Measurements from ENCODE around the gene SPAG7. TPM values are rescaled to one million over a fixed set of nuclear protein-coding genes. Genes with fewer than 3 reads are reported as not detected.
A peak's percentile ranks its signal among the peaks of the same experiment; 100 is the strongest.

Gene SPAG7
- total RNA-seq, 1 experiment from 2014 or later: 32.3 TPM

- in situ Hi-C loops (cut with HindIII; ENCODE audit: low sequenced_read_pairs): no loop called here
- no peak for DNase-seq (ENCODE audit: low spot score)
These were observed 12.5 kb downstream of the SPAG7 start for GRCh38 chr17:4955091-4955490.

GRCh38 chr17:4953451-4953961 lies 14.1 kb downstream of the SPAG7 start:
- DNase-seq (ENCODE audit: low spot score): no peak
- in situ Hi-C loops (cut with HindIII; ENCODE audit: low sequenced_read_pairs): no loop called here

DNA sequence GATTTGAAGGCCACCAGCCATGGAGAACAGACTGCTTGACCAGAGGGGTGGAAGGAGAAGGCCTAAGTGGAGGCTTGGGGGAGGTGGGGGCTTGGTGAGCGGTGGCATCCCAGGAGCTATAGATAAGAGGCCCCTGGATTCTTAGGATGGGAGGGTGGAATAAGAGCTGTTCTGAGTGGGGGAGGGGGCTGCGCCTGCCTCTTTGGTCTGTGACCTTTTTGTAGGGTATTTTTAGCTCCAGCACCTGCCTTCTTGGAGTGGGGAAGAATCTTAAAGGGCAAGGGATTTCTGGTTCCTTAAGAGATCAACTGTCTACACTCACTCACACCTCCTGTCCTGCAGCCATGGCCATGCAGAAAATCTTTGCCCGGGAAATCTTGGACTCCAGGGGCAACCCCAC lies 16.1 kb downstream of the SPAG7 start:
- in situ Hi-C loops (cut with HindIII; ENCODE audit: low sequenced_read_pairs): no loop called here
- DNase-seq (ENCODE audit: low spot score): peak; percentile 32

- DNase-seq (ENCODE audit: low spot score): peak; percentile 27
- in situ Hi-C loops (cut with HindIII; ENCODE audit: low sequenced_read_pairs): no loop called here
These were observed 16.8 kb downstream of the SPAG7 start, which contains the start of gene ENO3 for GRCh38 chr17:4950746-4951204. Gene ENO3, plus strand, starts transcription at chr17:4951119. Its CDS starts 711 bp downstream, at chr17:4951830.

GRCh38 chr17:4950075-4950745 lies 17.4 kb downstream of the SPAG7 start:
- in situ Hi-C loops (cut with HindIII; ENCODE audit: low sequenced_read_pairs): no loop called here
- peak; percentile 25 for DNase-seq (ENCODE audit: low spot score)

DNA sequence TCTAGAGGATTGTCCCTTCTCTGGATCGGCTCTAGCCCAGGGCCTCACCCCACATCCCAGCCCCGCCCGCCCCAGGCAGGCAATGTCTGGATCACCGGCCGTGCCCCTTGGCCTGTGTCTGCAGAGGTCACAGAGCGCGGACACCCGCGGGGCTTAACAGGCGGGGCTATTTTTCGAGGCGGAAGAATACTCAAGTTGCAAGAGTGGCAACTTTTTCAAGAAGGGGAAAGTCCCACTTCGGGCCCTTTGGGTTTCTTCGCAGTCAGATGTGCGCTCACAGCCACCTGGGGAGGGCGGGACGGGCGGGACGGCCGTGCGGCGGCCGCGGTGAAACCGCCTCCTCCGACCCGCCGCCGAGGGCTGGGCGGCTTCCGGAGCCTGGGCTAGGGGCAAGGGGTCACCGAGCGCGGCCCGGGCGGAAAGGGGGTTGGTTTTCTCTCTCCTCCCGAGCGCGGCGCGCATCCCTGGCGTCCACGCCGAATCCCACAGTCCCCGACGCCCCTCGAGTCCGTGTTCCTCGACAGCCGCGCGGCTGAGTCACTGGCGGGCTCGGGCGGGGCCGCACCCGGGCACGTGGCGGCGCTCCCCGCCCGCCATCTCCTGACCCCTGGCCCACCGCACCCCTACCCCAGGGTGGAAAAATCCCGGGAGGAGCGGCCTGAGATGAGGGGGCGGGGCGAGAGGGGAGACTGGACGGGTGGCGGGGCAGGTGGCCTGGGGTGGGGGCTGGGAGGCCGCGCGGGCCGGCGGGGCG lies 18.1 kb downstream of the SPAG7 start:
- in situ Hi-C loops (cut with HindIII; ENCODE audit: low sequenced_read_pairs): no loop called here
- peak; percentile 25 for DNase-seq (ENCODE audit: low spot score)

DNA sequence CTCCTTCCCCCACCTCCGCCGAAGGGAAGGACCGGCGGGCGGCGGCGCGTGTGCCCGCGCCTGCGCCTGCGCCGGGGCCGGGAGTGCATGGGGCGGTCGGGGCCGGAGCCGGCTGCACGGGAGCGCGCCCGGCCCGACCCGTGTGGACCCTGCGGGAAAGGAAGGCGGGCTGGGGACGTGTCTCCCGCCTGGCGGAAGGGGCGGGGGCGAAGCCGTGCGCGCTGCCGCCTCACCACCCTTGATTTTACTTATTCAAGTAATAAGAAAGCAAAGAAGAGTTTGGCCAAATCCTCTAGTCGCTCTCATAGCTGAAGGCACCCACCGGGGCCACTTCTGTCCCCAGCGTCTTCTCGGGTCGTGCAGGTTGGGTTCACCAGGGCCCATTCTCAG lies 18.7 kb downstream of the SPAG7 start:
- peak; percentile 84 for DNase-seq (ENCODE audit: low spot score)
- in situ Hi-C loops (cut with HindIII; ENCODE audit: low sequenced_read_pairs): no loop called here

DNA sequence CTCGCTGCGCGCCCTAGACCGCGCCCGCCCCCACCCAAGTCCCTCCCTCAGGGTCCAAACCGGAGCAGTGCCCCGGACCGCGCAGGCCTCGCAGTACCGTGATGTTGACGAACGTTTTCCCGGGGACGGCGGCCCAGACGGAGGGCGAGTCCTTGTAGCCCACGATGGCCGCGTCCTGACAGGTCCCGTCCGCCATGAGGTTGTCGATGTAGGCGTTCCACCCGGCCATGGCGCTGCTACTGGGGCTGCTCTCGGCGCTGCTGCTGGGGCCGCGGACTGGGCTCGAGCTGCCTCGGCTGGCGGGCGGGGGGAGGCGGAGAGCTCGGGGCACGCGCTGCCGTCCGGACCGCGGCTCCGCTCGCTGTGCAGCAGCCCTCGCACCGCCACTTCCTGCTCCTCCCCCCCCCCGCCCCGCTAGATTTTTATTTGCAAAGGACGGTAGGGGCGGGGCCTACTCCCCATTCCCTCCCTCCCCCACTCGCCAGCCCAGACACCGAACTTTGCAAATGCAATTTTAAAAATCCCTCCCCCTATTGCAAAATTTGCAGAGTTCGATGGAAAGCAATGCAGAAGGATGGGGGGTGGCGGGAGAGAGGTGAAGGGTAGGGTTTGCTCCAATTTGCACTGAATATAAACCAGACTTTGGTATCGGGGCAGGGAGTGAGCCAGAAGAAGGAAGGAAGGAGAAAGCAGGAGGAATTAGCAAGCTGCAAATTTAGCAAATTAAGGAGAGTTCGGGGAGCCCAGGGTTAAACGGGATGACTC lies 19.3 kb downstream of the SPAG7 start, which contains the start of gene PFN1:
Gene PFN1 (minus strand): TSS at position 365 of the 765 bp plus-strand sequence. CDS start 136 bp downstream, at position 229.
- peak; percentile 90 for DNase-seq (ENCODE audit: low spot score)
- in situ Hi-C loops (cut with HindIII; ENCODE audit: low sequenced_read_pairs): no loop called here

- DNase-seq (ENCODE audit: low spot score): peak; percentile 27
These were observed 20.0 kb downstream of the SPAG7 start for GRCh38 chr17:4947411-4948165.

GRCh38 chr17:4947010-4947410 lies 20.6 kb downstream of the SPAG7 start:
- no peak for DNase-seq (ENCODE audit: low spot score)
- in situ Hi-C loops (cut with HindIII; ENCODE audit: low sequenced_read_pairs): no loop called here

More at GRCh38 chr17:4947411-4948165, 20.0 kb downstream of the SPAG7 start:
- in situ Hi-C loops (cut with HindIII; ENCODE audit: low sequenced_read_pairs): no loop called here

GRCh38 chr17:4946312-4946976 lies 21.2 kb downstream of the SPAG7 start:
- in situ Hi-C loops (cut with HindIII; ENCODE audit: low sequenced_read_pairs): no loop called here
- DNase-seq (ENCODE audit: low spot score): no peak

DNA sequence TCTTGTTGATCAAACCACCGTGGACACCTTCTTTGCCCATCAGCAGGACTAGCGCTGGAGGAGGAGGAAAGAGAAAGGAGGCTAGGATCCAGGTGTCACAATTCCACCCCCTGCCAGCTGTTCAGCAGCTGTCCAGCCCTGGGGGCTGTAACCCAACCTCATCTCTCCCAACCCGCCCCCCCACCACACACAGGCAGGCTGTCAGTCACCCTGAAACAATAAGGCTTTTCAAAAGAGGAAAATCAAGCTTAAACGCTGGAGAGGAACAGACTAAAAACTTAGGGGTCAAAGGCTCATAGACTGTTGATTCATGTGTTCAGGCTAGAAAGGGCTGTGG lies 21.7 kb downstream of the SPAG7 start:
- in situ Hi-C loops (cut with HindIII; ENCODE audit: low sequenced_read_pairs): no loop called here
- no peak for DNase-seq (ENCODE audit: low spot score)

GRCh38 chr17:4945176-4945943 lies 22.3 kb downstream of the SPAG7 start:
- DNase-seq (ENCODE audit: low spot score): peak; percentile 23
- in situ Hi-C loops (cut with HindIII; ENCODE audit: low sequenced_read_pairs): no loop called here

- DNase-seq (ENCODE audit: low spot score): no peak
- in situ Hi-C loops (cut with HindIII; ENCODE audit: low sequenced_read_pairs): no loop called here
These were observed 23.0 kb downstream of the SPAG7 start for GRCh38 chr17:4944554-4945175.

DNA sequence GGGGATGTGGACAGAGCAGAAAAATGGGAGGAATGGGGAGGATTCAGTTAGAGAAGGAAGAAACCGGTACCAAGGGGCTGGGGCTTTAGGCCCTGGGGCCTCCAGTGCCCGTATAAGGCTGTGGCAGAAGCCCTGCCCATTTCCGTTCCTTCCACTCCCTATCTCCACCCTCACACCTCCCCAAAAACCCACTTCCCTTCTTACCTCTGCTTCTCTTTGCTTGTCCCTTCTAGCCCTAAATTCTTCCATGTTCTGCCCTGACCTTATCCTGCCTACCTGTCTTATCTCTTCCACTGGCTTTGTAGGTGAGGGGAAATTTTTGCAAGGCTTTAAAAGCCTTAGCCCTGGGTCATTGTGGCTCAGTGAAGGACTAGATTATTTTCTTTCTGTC lies 23.5 kb downstream of the SPAG7 start:
- no peak for DNase-seq (ENCODE audit: low spot score)

DNA sequence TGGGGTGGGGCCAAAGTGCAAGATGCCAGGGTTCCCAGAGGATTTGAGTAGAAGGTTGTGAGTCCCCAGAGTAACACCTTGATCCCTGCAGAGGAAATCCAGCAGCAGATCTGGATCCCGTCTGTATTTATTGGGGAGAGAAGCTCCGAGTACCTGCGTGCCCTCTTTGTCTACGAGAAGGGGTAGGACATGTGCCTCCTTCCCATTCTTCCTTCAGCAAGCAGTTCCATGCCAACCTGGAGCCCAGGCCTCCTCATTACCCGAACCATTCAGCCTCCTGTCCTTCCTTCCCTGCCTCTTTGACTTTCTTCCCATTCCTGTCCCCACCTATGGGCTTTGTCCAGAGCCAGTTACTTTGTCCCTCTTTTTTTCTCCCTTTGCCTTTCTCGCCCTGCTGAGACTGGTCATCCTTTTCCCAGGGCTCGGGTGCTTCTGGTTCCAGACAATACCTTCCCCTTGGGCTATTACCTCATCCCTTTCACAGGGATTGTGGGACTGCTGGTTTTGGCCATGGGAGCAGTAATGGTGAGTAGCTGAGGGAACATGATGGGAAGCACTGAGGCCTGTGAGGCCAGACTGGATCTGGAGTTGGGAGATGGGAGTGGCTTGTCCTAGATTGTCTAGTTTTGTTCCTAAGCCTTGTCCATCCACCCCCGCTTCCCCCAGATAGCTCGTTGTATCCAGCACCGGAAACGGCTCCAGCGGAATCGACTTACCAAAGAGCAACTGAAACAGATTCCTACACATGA lies 24.7 kb downstream of the SPAG7 start:
- in situ Hi-C loops (cut with HindIII; ENCODE audit: low sequenced_read_pairs): no loop called here
- DNase-seq (ENCODE audit: low spot score): no peak

More for the DNA sequence above, 23.5 kb downstream of the SPAG7 start:
- in situ Hi-C loops (cut with HindIII; ENCODE audit: low sequenced_read_pairs): no loop called here

- in situ Hi-C loops (cut with HindIII; ENCODE audit: low sequenced_read_pairs): no loop called here
- no peak for DNase-seq (ENCODE audit: low spot score)
These were observed 26.4 kb downstream of the SPAG7 start for GRCh38 chr17:4941319-4941610.
